Measurements from ENCODE around the gene OR1F1.
A peak's percentile ranks its signal among the peaks of the same experiment; 100 is the strongest.

The OR1F1 gene

GRCh38 chr16:3189869-3190268, 1.9 kb downstream of the OR1F1 start:
- peak overlapping the region; percentile 52 for H3K4me3 ChIP-seq (ENCODE audit: severe bottlenecking)
- no peaks in the 10 kb centered on the region for H3K27me3 ChIP-seq (ENCODE audit: insufficient read depth, poor library complexity, severe bottlenecking)

GRCh38 chr16:3190949-3191353, 2.9 kb downstream of the OR1F1 start:
- Histone ChIP-seq H3K4me3 (ENCODE audit: severe bottlenecking) (peak overlapping the region; percentile 31), H3K4me1 (ENCODE audit: insufficient read depth, poor library complexity, severe bottlenecking) (no peaks in the 10 kb centered on the region), H3K36me3 (ENCODE audit: low read depth) (no peaks in the 10 kb centered on the region), H3K9me3 (ENCODE audit: severe bottlenecking) (no peaks in the 10 kb centered on the region), H3K27me3 (ENCODE audit: insufficient read depth, poor library complexity, severe bottlenecking) (no peaks in the 10 kb centered on the region), H3K27ac (ENCODE audit: poor library complexity, severe bottlenecking) (no peak overlapping the region)
- TF ChIP-seq CTCF (IDR thresholded peaks at IDR 0.05; ENCODE audit: poor library complexity, severe bottlenecking): no peak
- DNase-seq (ENCODE audit: low spot score) (no peak), ATAC-seq (ENCODE audit: low read depth) (peak; percentile 7; the same call in 1 of the 3 replicates)

More at GRCh38 chr16:3189869-3190268, 1.9 kb downstream of the OR1F1 start:
- H3K9me3 ChIP-seq (ENCODE audit: severe bottlenecking): no peaks in the 10 kb centered on the region
- peak overlapping the region; percentile 54 for H3K27ac ChIP-seq (ENCODE audit: poor library complexity, severe bottlenecking)
- no peaks in the 10 kb centered on the region for H3K36me3 ChIP-seq (ENCODE audit: low read depth)
- no peak for ATAC-seq (ENCODE audit: low read depth)
- DNase-seq (ENCODE audit: low spot score): no peak
- H3K4me1 ChIP-seq (ENCODE audit: insufficient read depth, poor library complexity, severe bottlenecking): no peaks in the 10 kb centered on the region
- no peak for TF ChIP-seq CTCF (IDR thresholded peaks at IDR 0.05; ENCODE audit: poor library complexity, severe bottlenecking)

GRCh38 chr16:3192476-3193019, 4.5 kb downstream of the OR1F1 start:
- DNase-seq (ENCODE audit: low spot score) (no peak), ATAC-seq (ENCODE audit: low read depth) (no peak)
- no peaks in the 10 kb centered on the region for H3K27me3 ChIP-seq (ENCODE audit: insufficient read depth, poor library complexity, severe bottlenecking)
- no peak overlapping the region for H3K27ac ChIP-seq (ENCODE audit: poor library complexity, severe bottlenecking)
- no peak overlapping the region for H3K4me3 ChIP-seq (ENCODE audit: severe bottlenecking)
- no peaks in the 10 kb centered on the region for H3K9me3 ChIP-seq (ENCODE audit: severe bottlenecking)
- no peaks in the 10 kb centered on the region for H3K36me3 ChIP-seq (ENCODE audit: low read depth)
- TF ChIP-seq CTCF (IDR thresholded peaks at IDR 0.05; ENCODE audit: poor library complexity, severe bottlenecking): no peak
- H3K4me1 ChIP-seq (ENCODE audit: insufficient read depth, poor library complexity, severe bottlenecking): no peaks in the 10 kb centered on the region

- H3K9me3 ChIP-seq (ENCODE audit: severe bottlenecking): no peaks in the 10 kb centered on the region
- H3K36me3 ChIP-seq (ENCODE audit: low read depth): no peaks in the 10 kb centered on the region
- H3K27ac ChIP-seq (ENCODE audit: poor library complexity, severe bottlenecking): no peak overlapping the region
- H3K4me1 ChIP-seq (ENCODE audit: insufficient read depth, poor library complexity, severe bottlenecking): no peaks in the 10 kb centered on the region
- TF ChIP-seq CTCF (IDR thresholded peaks at IDR 0.05; ENCODE audit: poor library complexity, severe bottlenecking): no peak
- ATAC-seq (ENCODE audit: low read depth) (no peak), DNase-seq (ENCODE audit: low spot score) (no peak)
- no peak overlapping the region for H3K4me3 ChIP-seq (ENCODE audit: severe bottlenecking)
- no peaks in the 10 kb centered on the region for H3K27me3 ChIP-seq (ENCODE audit: insufficient read depth, poor library complexity, severe bottlenecking)
These were observed 5.5 kb downstream of the OR1F1 start for GRCh38 chr16:3193221-3194212.
